NCI-H1417 treated with DMSO at 0.1 percent for 48 hours (cell line): Measurements from ENCODE around the gene METRN.
"Not testable (repeated sequence)": the region's sequence is repeated elsewhere in the genome, so short reads cannot be mapped to it uniquely, and the experiment has no call there.

Experiments used
- DNase-seq: peaks from one replicate; lab custom pipeline; 2025; lab: John Stamatoyannopoulos, UW

METRN gene

GRCh38 chr16:735982-736453 is 21.1 kb downstream of the METRN start:
- no peak for DNase-seq

DNA sequence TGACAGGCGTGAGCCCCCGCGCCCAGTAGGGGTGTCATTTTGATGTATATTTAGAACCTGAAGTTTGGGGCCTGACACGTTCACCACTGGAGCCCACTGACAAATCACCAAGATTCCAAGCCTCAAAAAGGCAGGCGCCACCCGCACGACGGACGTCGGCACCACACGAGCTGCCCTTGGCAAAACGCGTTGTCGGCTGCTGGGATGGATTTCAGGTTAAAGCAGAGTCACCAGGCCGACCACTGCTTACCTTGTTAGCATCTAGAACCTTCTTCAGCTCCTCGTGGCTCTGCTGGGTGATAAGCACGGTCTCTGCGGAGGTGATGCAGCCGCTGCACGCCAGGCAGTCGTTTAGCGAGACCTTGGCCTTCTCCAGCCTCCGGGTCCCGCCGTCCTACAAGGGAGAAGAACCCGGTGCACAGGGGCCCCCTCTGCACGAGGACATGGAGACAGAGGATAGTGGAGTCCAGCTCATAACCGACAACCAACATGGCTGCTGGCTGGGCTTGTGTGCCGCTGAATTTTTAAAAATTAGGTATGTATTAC is 22.1 kb downstream of the METRN start:
- DNase-seq, result no peak

- DNase-seq, result no peak
Measured at GRCh38 chr16:739560-740458, 24.9 kb downstream of the METRN start.

GRCh38 chr16:740459-740763 is 25.5 kb downstream of the METRN start:
- no peak for DNase-seq

- no peak for DNase-seq
Measured at GRCh38 chr16:740764-741505, 26.0 kb downstream of the METRN start, which contains the start of gene CIAO3. Gene CIAO3, minus strand, starts transcription at chr16:740997. Its CDS starts 12 bp downstream, at chr16:740985.

DNA sequence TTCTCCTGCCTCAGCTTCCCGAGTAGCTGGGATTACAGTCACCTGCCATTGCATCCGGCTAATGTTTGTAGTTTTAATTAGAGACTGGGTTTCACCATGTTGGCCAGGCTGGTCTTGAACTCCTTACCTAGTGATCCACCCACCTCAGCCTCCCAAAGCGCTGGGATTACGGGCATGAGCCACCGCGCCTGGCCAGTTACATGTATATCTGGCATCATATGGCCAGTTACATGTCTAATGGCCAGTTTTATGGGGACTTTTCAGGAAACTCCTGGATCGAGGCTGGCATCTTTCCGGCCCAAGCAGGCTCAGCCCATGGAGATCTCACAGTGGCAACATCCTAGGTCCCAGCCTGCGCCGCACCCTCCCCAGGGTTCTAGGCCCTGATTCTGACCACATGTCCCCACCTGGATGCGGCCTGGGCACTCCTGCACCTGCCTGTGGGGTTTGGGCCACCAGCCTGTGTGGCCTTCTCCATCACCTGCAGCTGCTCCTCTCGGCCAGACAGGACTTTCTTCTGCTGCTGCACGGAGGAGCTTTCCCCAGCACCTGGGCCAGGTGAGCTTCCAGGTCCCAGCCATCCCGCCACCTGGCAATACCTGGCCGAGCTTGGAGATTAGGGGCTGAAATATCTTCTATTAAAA is 27.2 kb downstream of the METRN start:
- DNase-seq, result no peak

- not testable (repeated sequence) for DNase-seq
Measured at GRCh38 chr16:742894-743293, 28.0 kb downstream of the METRN start.

DNA sequence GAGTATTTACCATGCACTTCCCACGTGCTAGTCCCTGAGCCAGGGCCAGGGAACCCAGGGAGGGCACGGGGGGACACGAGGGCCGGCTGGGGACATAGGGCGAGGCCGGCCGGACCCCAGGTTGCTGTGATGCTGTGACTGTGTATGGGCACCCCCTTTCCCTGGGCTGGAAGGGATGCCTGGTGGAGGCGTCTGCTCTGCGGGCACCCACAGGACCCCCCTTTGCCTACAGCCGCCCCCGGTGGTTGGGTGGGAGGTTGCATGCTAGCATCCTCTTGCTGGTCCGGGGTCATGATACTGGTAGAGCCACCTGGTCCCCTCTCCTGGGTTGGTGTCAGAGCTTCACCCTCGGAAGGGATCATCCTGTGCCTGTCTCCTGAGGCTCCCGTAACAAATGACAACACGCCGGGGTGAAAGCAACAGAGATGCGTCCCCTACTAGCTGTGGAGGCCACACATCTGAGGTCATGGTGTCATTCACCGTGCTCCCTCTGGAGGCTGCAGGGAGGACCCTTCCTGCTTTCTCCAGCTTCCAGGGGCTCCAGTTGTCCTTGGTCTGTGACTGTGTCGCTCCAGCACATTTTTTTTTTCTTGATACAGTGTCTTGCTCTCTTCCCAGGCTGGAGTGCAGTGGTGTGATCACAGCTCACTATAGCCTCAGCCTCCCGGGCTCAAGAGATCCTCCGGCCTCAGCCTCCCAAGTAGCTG is 29.0 kb downstream of the METRN start:
- DNase-seq, result no peak

DNA sequence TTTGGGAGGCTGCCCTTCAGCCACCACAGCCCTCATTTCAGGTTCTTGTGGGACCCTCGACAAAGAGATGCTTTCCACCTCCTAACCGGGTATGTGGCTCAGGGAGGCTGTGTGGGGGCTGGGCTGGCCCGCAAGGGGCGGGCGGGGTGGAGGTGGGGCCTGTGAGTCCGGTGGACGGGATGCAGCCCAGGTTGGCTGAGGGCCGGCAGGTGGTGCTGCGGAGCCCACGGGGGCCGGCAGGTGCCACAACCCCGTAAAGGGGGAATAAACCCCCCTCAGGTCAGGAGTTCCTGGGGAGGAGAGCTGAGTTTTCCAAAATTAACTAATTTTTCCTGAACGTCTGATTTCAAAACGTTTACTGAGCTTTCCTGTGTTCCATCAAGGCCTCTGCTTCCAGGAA is 30.8 kb downstream of the METRN start:
- DNase-seq, result no peak

DNA sequence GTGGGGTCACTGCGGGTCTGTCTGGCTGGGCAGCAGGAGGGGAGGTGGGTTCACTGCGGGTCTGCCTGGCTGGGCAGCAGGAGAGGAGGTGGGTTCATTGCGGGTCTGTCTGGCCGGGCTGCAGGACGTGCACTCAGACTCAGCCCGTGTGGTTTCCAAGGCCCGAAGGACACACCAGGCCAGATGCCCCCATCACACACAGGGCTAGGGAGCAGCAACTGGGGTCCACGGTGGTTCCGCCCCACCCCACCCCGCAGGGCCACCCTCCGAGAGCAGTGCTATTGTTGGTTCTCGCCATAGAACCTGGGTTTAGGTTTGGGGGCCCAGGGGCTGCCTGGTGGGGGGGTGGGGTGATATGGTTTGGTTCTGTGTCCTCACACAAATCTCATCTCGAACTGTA is 31.7 kb downstream of the METRN start:
- DNase-seq, result no peak

- no peak for DNase-seq
Measured at GRCh38 chr16:747978-748746, 33.2 kb downstream of the METRN start.

- DNase-seq, result no peak
Measured at GRCh38 chr16:749010-749409, 34.1 kb downstream of the METRN start.

- DNase-seq, result no peak
Measured at GRCh38 chr16:750485-750884, 35.6 kb downstream of the METRN start.

- no peak for DNase-seq
Measured at GRCh38 chr16:751152-752006, 36.5 kb downstream of the METRN start.

DNA sequence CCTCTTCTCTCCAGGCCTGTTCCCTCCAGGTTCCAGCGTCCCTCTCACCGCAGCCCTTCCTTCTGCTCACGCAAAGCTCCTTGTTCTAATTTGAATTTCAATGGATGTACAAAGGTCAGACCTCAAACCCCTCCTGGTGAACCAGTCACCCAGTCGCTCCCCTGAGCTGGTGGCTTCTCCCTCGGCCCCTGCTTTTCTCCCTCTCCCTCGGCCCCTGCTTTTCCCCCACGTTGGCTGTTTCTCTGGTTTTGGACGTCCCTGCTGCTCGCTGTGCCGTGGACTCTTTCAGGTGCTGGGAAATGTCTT is 37.0 kb downstream of the METRN start:
- no peak for DNase-seq

GRCh38 chr16:754121-754607 is 39.2 kb downstream of the METRN start:
- DNase-seq, result not testable (repeated sequence)

DNA sequence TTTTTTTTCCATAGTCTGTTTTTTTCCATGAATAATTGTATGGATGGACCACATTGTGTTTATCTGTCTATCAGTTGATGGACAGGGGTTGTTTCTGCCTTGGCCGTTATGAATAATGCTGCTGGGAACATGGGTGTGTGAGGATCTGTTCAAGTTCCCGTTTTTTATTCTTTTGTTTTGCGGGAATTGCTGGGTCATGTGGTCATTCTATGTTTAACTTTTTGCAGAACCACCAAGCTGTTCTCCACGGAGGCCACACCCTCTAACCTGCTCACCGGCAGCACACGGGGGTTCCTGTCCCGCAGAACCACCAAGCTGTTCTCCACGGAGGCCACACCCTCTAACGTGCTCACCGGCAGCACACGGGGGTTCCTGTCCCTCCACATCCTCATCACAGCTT is 39.7 kb downstream of the METRN start:
- no peak for DNase-seq

GRCh38 chr16:756428-756827 is 41.5 kb downstream of the METRN start:
- no peak for DNase-seq

- DNase-seq, result no peak
Measured at GRCh38 chr16:759110-759910, 44.4 kb downstream of the METRN start.
